Subcutaneous abdominal adipose tissue (tissue), 5 donors: ENCODE data around the gene SLC35E2B.
"Not testable (repeated sequence)": the region's sequence is repeated elsewhere in the genome, so short reads cannot be mapped to it uniquely, and the experiment has no call there.

Experiments
- H3K27ac ChIP-seq: one replicate; pipeline ENCODE4 v1.7.0; 2013; ENCODE audit warnings: low read depth, mild to moderate bottlenecking, inconsistent platforms, low read length, moderate library complexity
- H3K27me3 ChIP-seq, 5 donors: one replicate each; pipeline ENCODE4 v1.7.0; 2013; ENCODE audit warnings: low read length in 5 of 5, inconsistent platforms in 1 of 5; ENCODE audit not compliant: control insufficient read depth in 5 of 5, insufficient read depth in 4 of 5
- H3K36me3 ChIP-seq, 5 donors: one replicate each; pipeline ENCODE4 v1.7.0; 2013; ENCODE audit warnings: low read length in 5 of 5; ENCODE audit not compliant: control insufficient read depth in 5 of 5, insufficient read depth in 5 of 5
- H3K4me1 ChIP-seq, 5 donors: one replicate each; pipeline ENCODE4 v1.7.0; 2013; ENCODE audit warnings: low read length in 5 of 5, mild to moderate bottlenecking in 3 of 5, moderate library complexity in 1 of 5; ENCODE audit not compliant: control insufficient read depth in 5 of 5, insufficient read depth in 5 of 5
- H3K4me3 ChIP-seq, 5 donors: one replicate each; pipeline ENCODE4 v1.7.0; 2013; ENCODE audit warnings: low read length in 5 of 5, low read depth in 1 of 5
- H3K9ac ChIP-seq, 5 donors: one replicate each; pipeline ENCODE4 v1.7.0; 2013; ENCODE audit warnings: low read length in 5 of 5, mild to moderate bottlenecking in 4 of 5, moderate library complexity in 3 of 5
- H3K9me3 ChIP-seq, 5 donors: one replicate each; pipeline ENCODE4 v1.7.0; 2013; ENCODE audit warnings: low read length in 5 of 5; ENCODE audit not compliant: control insufficient read depth in 5 of 5
- donor health status: healthy.
- donor health status: healthy.
- donor health status: healthy.
- donor health status: healthy.
- donor health status: healthy.

SLC35E2B gene

DNA sequence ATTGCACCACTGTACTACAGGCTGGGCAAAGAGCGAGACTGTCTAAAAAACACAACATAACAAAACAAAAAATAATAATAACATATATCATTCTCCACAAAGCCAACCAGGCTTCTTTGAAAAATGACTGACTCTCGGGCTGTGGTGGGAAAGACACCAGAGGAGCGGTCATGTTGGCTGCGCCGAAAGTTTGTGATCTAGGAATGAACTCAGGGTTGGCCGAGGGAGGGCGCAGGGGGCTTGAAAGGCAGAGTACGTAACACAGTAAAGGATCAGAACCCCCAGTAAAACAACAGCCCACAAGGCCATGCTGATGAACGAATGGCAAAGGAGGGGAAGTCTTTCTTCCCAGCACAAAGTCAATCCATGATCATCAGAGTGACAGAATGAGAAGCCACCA, 4.7 kb downstream of the SLC35E2B start:
- peaks cover 0 to 13% (median 0%) of the 10 kb centered on the region in 5 donors for H3K36me3 ChIP-seq
- H3K9ac ChIP-seq, result no peak overlapping the region
- H3K27ac ChIP-seq, result no peak overlapping the region
- no peak overlapping the region for H3K4me3 ChIP-seq
- no peaks in the 10 kb centered on the region for H3K9me3 ChIP-seq
- no peaks in the 10 kb centered on the region for H3K27me3 ChIP-seq
- H3K4me1 ChIP-seq, result peaks cover 0 to 11% (median 9%) of the 10 kb centered on the region in 5 donors

DNA sequence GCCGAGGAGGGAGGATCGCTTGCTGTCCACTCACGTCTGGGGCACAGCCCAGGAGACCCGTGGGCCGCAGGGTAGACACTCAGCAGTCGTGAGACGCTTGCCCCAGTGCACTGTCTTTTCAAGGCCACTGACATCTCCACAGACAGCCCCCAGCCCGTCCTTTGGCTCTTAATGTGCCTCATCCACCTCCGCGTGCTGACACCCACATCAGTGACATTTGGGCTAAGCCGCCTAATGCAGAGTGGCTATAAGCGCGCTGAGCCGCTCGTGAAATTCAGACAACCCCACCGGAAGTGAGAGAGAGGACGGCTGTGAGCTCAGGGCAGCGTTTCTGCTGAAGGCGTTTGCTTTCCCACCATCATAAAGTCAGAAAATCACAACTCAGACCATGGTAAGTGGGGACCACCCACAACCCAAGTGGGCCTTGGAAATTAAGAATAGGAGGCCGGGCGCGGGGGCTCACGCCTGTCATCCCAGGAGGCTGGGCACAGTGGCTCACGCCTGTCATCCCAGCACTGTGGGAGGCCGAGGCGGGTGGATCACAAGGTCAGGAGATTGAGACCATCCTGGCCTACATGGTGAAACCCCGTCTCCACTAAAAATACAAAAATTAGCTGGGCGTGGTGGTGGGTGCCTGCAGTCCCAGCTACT, 8.4 kb downstream of the SLC35E2B start:
- H3K27ac ChIP-seq, result no peak overlapping the region
- peak overlapping the region in 1 of 5 donors; percentile 30 for H3K9ac ChIP-seq
- no peaks in the 10 kb centered on the region for H3K9me3 ChIP-seq

DNA sequence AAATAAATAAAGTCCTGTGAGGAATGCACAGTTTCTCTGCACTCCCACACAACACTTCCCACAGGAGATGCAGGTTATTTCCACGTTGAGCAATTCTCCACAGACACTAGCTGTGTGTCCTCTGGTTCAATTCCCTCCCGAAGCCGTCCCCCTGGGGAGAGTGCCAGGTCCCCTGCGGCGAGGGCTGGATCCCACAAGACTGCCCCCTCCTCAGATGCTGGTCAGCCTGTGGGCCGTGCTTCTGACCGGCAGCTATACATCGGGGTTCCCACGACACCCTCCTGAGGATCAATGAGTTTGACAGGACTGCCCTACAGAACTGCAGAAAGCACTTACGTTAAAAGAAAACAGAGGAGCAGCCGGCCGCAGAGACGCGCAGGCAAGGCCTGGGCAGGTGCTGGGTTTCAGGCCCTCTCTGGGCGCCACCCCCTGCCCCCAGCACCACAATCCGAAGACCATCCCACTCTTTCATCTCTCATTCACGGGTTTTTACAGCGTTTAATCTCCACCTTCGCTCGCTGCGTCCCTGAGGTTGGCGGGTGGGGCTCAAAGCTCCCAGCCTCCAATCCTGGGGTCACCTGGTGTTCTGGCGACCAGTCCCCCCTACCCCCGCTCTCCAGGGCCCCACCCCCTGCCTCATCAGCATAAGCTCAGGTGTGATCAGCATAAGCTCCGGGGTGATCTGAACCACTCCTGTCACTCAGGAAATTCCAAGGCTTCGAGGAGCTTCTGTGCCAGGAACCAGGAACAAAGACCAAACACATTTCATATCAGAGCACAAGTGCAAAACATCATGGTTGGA, 9.3 kb downstream of the SLC35E2B start:
- Histone ChIP-seq H3K9ac (no peak overlapping the region), H3K27ac (no peak overlapping the region), H3K9me3 (no peaks in the 10 kb centered on the region)

More for the DNA sequence above, 8.4 kb downstream of the SLC35E2B start:
- H3K4me3 ChIP-seq, result no peak overlapping the region
- H3K36me3 ChIP-seq, result peaks cover 0 to 22% (median 0%) of the 10 kb centered on the region in 5 donors
- H3K4me1 ChIP-seq, result peaks cover 0 to 12% (median 9%) of the 10 kb centered on the region in 5 donors
- no peaks in the 10 kb centered on the region for H3K27me3 ChIP-seq

GRCh38 chr1:1680912-1681273, 11.7 kb downstream of the SLC35E2B start:
- H3K36me3 ChIP-seq, result peaks cover 0 to 18% (median 0%) of the 10 kb centered on the region in 5 donors
- no peaks in the 10 kb centered on the region for H3K9me3 ChIP-seq
- no peaks in the 10 kb centered on the region for H3K27me3 ChIP-seq
- peaks cover 2 to 22% (median 17%) of the 10 kb centered on the region in 5 donors for H3K4me1 ChIP-seq
- H3K4me3 ChIP-seq, result no peak overlapping the region
- H3K27ac ChIP-seq, result no peak overlapping the region
- H3K9ac ChIP-seq, result no peak overlapping the region

More for the DNA sequence above, 9.3 kb downstream of the SLC35E2B start:
- H3K4me3 ChIP-seq, result no peak overlapping the region
- no peaks in the 10 kb centered on the region for H3K27me3 ChIP-seq
- H3K4me1 ChIP-seq, result peaks cover 2 to 17% (median 15%) of the 10 kb centered on the region in 5 donors
- peaks cover 0 to 22% (median 0%) of the 10 kb centered on the region in 5 donors for H3K36me3 ChIP-seq

DNA sequence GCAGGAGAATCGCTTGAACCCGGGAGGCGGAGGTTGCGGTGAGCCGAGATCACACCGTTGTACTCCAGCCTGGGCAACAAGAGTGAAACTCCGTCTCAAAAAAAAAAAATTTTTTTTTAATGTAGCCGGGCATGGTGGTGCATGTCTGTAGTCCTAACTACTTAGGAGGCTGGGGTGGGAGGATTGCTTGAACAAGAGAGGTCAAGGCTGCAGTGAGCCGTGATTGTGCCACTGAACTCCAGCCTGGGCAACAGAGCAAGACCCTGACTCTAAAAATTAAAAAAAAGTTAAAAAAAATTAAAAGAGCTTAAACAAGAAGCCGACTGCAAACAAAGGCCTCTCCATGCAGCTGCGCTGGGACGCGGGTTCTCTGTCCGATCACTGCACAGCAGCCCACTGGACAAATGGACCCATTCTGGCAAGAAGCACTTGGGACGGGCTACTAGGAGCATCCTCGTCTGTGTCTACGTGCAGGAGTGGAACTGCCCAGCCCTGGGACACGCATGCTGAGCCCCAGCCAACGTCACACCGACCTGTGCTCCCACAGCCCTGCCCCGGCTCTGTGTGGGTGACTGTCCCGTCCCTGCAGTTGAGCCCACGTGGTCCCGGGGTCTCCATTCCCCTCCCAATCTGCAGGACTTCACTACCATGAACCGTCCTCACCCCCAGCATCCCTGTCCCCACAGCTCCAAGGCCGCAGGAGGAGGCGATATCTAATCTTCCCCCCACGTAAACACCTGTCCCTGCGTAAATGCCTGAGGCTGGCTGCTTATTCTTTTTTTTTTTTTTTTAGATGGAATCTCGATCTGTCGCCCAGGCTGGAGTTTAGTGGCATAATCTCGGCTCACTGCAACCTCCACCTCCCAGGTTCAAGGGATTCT, 12.3 kb downstream of the SLC35E2B start:
- H3K4me3 ChIP-seq, result no peak overlapping the region
- no peaks in the 10 kb centered on the region for H3K27me3 ChIP-seq
- H3K9me3 ChIP-seq, result no peaks in the 10 kb centered on the region
- peaks cover 0 to 18% (median 0%) of the 10 kb centered on the region in 5 donors for H3K36me3 ChIP-seq
- no peak overlapping the region for H3K9ac ChIP-seq
- no peak overlapping the region for H3K27ac ChIP-seq
- peaks cover 2 to 22% (median 13%) of the 10 kb centered on the region in 5 donors for H3K4me1 ChIP-seq

DNA sequence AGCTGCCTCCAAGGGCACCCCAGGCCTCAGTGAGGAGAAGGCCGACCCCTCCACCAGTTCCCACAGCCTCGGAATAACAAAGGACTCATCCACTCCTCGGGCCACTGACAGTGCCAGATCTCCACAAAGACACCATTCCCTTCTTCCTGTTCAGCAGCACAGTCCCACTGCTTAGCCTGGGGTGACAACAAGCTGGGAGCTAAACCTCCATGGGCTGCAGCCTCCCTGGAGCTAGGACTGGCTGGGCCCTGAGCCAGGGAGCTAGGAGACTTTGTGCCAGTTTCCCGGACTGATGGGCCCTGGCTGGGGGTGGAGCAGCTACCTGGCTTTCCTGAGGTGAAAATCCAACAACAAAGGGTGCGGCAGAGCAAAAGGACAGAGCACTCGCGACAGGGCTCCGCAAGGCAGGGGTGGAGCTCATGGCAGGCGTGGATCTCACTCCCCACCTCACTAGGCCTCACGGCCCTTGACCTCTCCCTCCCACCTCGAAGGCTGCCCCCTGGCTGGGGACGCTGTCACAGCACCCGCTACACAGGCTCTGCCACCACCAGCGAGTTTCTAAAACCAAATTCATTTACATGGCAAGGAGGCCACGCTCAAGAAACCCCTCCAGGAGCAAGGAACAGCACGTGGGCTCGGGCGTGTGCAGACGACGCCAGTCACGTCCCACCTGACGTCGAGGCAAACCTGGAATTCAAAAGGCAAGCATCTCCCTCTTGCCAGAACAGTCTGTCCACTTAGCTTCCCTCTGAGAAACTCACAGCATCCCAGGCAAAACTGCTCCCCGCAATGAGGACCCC, 13.8 kb downstream of the SLC35E2B start:
- Histone ChIP-seq H3K36me3 (peaks cover 0 to 14% (median 0%) of the 10 kb centered on the region in 5 donors), H3K9me3 (no peaks in the 10 kb centered on the region), H3K27me3 (no peaks in the 10 kb centered on the region), H3K9ac (peak overlapping the region in 1 of 5 donors; percentile 56), H3K27ac (no peak overlapping the region), H3K4me3 (peak overlapping the region in 1 of 5 donors; percentile 6), H3K4me1 (peaks cover 2 to 22% (median 13%) of the 10 kb centered on the region in 5 donors)

DNA sequence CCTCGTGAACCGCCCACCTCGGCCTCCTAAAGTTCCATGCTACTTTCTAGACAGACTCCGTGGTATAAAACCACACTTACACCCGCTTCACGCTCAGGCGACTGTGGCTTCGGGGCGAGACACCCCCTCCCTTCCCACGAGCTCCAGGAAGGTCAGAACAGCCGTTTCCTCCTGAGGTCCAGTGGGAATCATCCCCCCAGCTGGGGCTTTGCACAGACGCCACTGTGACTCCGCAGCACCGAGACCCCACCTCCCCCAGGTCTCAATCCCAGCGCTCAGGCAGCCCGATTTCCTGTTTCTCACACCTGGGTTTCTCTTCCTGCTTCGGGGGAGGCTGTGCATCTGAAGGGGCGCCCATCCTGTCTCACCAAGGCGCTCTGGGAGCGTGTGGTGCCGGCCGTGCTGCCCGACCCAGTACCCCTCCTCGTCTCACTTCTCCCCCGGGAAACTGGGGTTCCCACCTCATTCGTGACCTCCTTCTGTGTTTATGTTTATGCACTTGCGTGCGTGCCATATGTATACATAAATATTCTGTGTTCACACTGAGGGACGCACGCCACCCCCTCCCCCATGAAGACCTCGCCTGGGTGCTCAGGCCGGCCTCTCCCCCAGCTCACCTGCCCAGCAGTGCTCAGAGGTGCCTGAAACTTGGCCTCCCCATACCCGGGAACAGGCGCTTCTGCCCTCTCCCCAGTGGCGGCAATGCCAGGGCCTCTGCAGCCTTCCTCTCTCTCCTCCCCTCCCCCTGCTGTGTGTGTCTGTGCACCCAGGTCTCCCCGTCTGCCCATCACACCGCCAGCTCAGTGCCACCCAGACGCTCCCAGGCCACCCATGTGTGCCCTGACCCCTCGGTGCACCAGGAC, 14.6 kb downstream of the SLC35E2B start:
- Histone ChIP-seq H3K4me3 (peak overlapping the region in 3 of 5 donors; percentile 8 to 24 (median 17)), H3K27me3 (no peaks in the 10 kb centered on the region), H3K27ac (no peak overlapping the region), H3K9me3 (no peaks in the 10 kb centered on the region), H3K9ac (peak overlapping the region in 2 of 5 donors; percentile 56 to 60), H3K4me1 (peaks cover 2 to 18% (median 13%) of the 10 kb centered on the region in 5 donors), H3K36me3 (peaks cover 0 to 14% (median 0%) of the 10 kb centered on the region in 5 donors)

DNA sequence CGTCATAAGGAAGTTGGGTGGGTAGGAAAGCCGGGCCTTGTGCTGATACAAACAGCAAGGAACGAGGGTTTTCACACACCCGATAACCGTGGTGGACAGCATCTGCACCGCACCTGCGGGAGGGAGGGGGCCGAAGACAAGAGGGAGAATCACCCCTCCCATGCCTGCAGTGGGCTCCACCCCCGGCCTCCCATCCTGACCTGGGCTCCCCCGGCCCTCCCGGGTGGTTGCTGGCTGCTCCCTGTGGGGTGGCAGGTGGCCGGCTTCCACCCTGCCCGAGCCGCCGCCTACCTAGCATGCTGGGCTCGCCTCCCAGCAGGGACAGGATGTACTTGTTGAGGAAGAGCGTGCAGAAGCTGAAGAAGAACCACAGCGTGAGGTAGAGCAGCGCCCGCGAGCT, 16.5 kb downstream of the SLC35E2B start:
- not testable (repeated sequence) for H3K27me3 ChIP-seq, H3K27ac ChIP-seq, H3K9me3 ChIP-seq, H3K4me3 ChIP-seq, H3K9ac ChIP-seq
- H3K4me1 ChIP-seq, result peaks cover 2 to 16% (median 13%) of the 10 kb centered on the region in 5 donors
- H3K36me3 ChIP-seq, result peaks cover 0 to 22% (median 17%) of the 10 kb centered on the region in 5 donors
